ENCODE results near the gene KIRREL3. TPM values are rescaled to one million over a fixed set of nuclear protein-coding genes. Genes with fewer than 3 reads are reported as not detected.

Gene KIRREL3
- polyA plus RNA-seq, 1 donor, result 0.80 TPM

- DNase-seq (ENCODE audit: low read depth), result no peak
Measured at GRCh38 chr11:126870021-126870420, 130.5 kb downstream of the KIRREL3 start.

- no peak for DNase-seq (ENCODE audit: low read depth)
Measured at GRCh38 chr11:126868741-126869140, 131.8 kb downstream of the KIRREL3 start.

- no peak for DNase-seq (ENCODE audit: low read depth)
Measured at GRCh38 chr11:126864934-126865333, 135.6 kb downstream of the KIRREL3 start.

- no peak for DNase-seq (ENCODE audit: low read depth)
Measured at GRCh38 chr11:126863294-126863997, 137.1 kb downstream of the KIRREL3 start.

GRCh38 chr11:126862664-126863243, 137.8 kb downstream of the KIRREL3 start:
- DNase-seq (ENCODE audit: low read depth), result no peak

GRCh38 chr11:126861796-126862459, 138.6 kb downstream of the KIRREL3 start:
- DNase-seq (ENCODE audit: low read depth), result no peak

- DNase-seq (ENCODE audit: low read depth), result no peak
Measured at GRCh38 chr11:126857860-126858808, 142.4 kb downstream of the KIRREL3 start.

GRCh38 chr11:126855536-126855935, 145.0 kb downstream of the KIRREL3 start:
- DNase-seq (ENCODE audit: low read depth), result no peak

- DNase-seq (ENCODE audit: low read depth), result no peak
Measured at GRCh38 chr11:126853732-126854131, 146.8 kb downstream of the KIRREL3 start.

- DNase-seq (ENCODE audit: low read depth), result no peak
Measured at GRCh38 chr11:126844789-126845188, 155.8 kb downstream of the KIRREL3 start.

GRCh38 chr11:126843096-126843495, 157.5 kb downstream of the KIRREL3 start:
- DNase-seq (ENCODE audit: low read depth), result no peak

GRCh38 chr11:126841999-126842398, 158.6 kb downstream of the KIRREL3 start:
- DNase-seq (ENCODE audit: low read depth), result no peak

- no peak for DNase-seq (ENCODE audit: low read depth)
Measured at GRCh38 chr11:126840975-126841374, 159.6 kb downstream of the KIRREL3 start.

- no peak for DNase-seq (ENCODE audit: low read depth)
Measured at GRCh38 chr11:126840201-126840886, 160.2 kb downstream of the KIRREL3 start.

- no peak for DNase-seq (ENCODE audit: low read depth)
Measured at GRCh38 chr11:126839496-126839895, 161.1 kb downstream of the KIRREL3 start.

GRCh38 chr11:126838779-126839178, 161.8 kb downstream of the KIRREL3 start:
- no peak for DNase-seq (ENCODE audit: low read depth)

- no peak for DNase-seq (ENCODE audit: low read depth)
Measured at GRCh38 chr11:126837581-126837980, 163.0 kb downstream of the KIRREL3 start.

- DNase-seq (ENCODE audit: low read depth), result no peak
Measured at GRCh38 chr11:126834573-126834972, 166.0 kb downstream of the KIRREL3 start.

GRCh38 chr11:126834149-126834548, 166.4 kb downstream of the KIRREL3 start:
- no peak for DNase-seq (ENCODE audit: low read depth)

- no peak for DNase-seq (ENCODE audit: low read depth)
Measured at GRCh38 chr11:126833065-126833464, 167.5 kb downstream of the KIRREL3 start.

GRCh38 chr11:126832387-126832786, 168.2 kb downstream of the KIRREL3 start:
- DNase-seq (ENCODE audit: low read depth), result no peak
